H9 (cell line): ENCODE measurements around the gene ST6GALNAC6. TPM values are rescaled to one million over a fixed set of nuclear protein-coding genes. Genes with fewer than 3 reads are reported as not detected.

ENCODE experiments used
- DNase-seq: peaks from one replicate; pipeline ENCODE4 v3.0.0-alpha.2; 2017
- H2AFZ ChIP-seq: one replicate; pipeline ENCODE4 v1.6.1; 2013; ENCODE audit warnings: mild to moderate bottlenecking, low read length, control low read depth, moderate library complexity
- H2AK5ac ChIP-seq: 2 replicates; pipeline ENCODE4 v1.6.1; 2013; ENCODE audit warnings: low read length, control low read depth, mixed read lengths; ENCODE audit not compliant: insufficient read length
- H2BK120ac ChIP-seq: one replicate; pipeline ENCODE4 v1.6.1; 2013; ENCODE audit warnings: low read depth, mild to moderate bottlenecking, low read length, control low read depth, inconsistent platforms; ENCODE audit not compliant: poor library complexity, severe bottlenecking
- H2BK12ac ChIP-seq: 2 replicates; pipeline ENCODE4 v1.6.1; 2013; ENCODE audit warnings: low read length, control low read depth, mixed read lengths, low read depth; ENCODE audit not compliant: insufficient read length
- H2BK15ac ChIP-seq: 2 replicates; pipeline ENCODE4 v1.6.1; 2013; ENCODE audit warnings: low read depth, low read length, control low read depth
- H2BK20ac ChIP-seq: one replicate; pipeline ENCODE4 v1.6.1; 2013; ENCODE audit warnings: low read depth, mild to moderate bottlenecking, low read length, control low read depth, inconsistent platforms; ENCODE audit not compliant: poor library complexity, severe bottlenecking
- H2BK5ac ChIP-seq: 2 replicates; pipeline ENCODE4 v1.6.1; 2013; ENCODE audit warnings: low read length, control low read depth, mixed read lengths; ENCODE audit not compliant: insufficient read length
- H3K14ac ChIP-seq: 2 replicates; pipeline ENCODE4 v1.6.1; 2013; ENCODE audit warnings: low read length, control low read depth; ENCODE audit not compliant: insufficient read depth
- H3K18ac ChIP-seq: 2 replicates; pipeline ENCODE4 v1.6.1; 2013; ENCODE audit warnings: low read depth, mild to moderate bottlenecking, mixed read lengths, low read length, control low read depth; ENCODE audit not compliant: insufficient read length
- H3K23ac ChIP-seq: 2 replicates; pipeline ENCODE4 v1.6.1; 2013; ENCODE audit warnings: low read length, control low read depth, mixed read lengths, low read depth; ENCODE audit not compliant: insufficient read length
- H3K23me2 ChIP-seq: 2 replicates; pipeline ENCODE4 v1.6.1; 2013; ENCODE audit warnings: low read depth, mild to moderate bottlenecking, mixed read lengths, low read length, control low read depth; ENCODE audit not compliant: insufficient read length, poor library complexity, severe bottlenecking
- H3K27ac ChIP-seq: 2 replicates; pipeline ENCODE4 v1.5.1; 2013; ENCODE audit warnings: low read length, control low read depth, mixed read lengths, low read depth; ENCODE audit not compliant: insufficient read length
- H3K27me3 ChIP-seq: 2 replicates; pipeline ENCODE4 v1.6.1; 2013; ENCODE audit warnings: low read length, control low read depth, inconsistent platforms; ENCODE audit not compliant: insufficient read depth
- H3K4ac ChIP-seq: 2 replicates; pipeline ENCODE4 v1.6.1; 2013; ENCODE audit warnings: low read depth, mild to moderate bottlenecking, control low read depth, inconsistent platforms, low read length, moderate library complexity
- H3K4me1 ChIP-seq: 2 replicates; pipeline ENCODE4 v1.6.1; 2013; ENCODE audit warnings: low read length, control low read depth, inconsistent platforms; ENCODE audit not compliant: insufficient read depth
- H3K4me2 ChIP-seq: 2 replicates; pipeline ENCODE4 v1.6.1; 2013; ENCODE audit warnings: low read length, control low read depth, mixed read lengths; ENCODE audit not compliant: insufficient read length, insufficient read depth
- H3K56ac ChIP-seq: 2 replicates; pipeline ENCODE4 v1.6.1; 2013; ENCODE audit warnings: low read depth, mild to moderate bottlenecking, mixed read lengths, low read length, control low read depth; ENCODE audit not compliant: insufficient read length
- H3K79me1 ChIP-seq: 2 replicates; pipeline ENCODE4 v1.6.1; 2013; ENCODE audit warnings: low read depth, mild to moderate bottlenecking, moderate library complexity, low read length, control low read depth, inconsistent platforms; ENCODE audit not compliant: insufficient read depth, poor library complexity, severe bottlenecking
- H3K79me2 ChIP-seq: 2 replicates; pipeline ENCODE4 v1.6.1; 2013; ENCODE audit warnings: low read length, control low read depth, inconsistent platforms; ENCODE audit not compliant: insufficient read depth
- H3K9ac ChIP-seq: 2 replicates; pipeline ENCODE4 v1.6.1; 2013; ENCODE audit warnings: low read length, control low read depth, mixed read lengths; ENCODE audit not compliant: insufficient read length; ENCODE audit errors: extremely low read depth
- H3K9me3 ChIP-seq: one replicate; pipeline ENCODE4 v1.6.1; 2013; ENCODE audit warnings: low read depth, low read length, inconsistent platforms; ENCODE audit not compliant: control insufficient read depth
- H3T11ph ChIP-seq: one replicate; pipeline ENCODE4 v1.6.1; 2013; ENCODE audit warnings: mild to moderate bottlenecking, low read length, control low read depth, inconsistent platforms
- H4K20me1 ChIP-seq: one replicate; pipeline ENCODE4 v1.6.1; 2013; ENCODE audit not compliant: control insufficient read depth, insufficient read length, insufficient read depth
- H4K5ac ChIP-seq: 2 replicates; pipeline ENCODE4 v1.6.1; 2013; ENCODE audit warnings: low read depth, mild to moderate bottlenecking, mixed read lengths, low read length, control low read depth; ENCODE audit not compliant: insufficient read length
- H4K8ac ChIP-seq: replicated peaks from 2 replicates; pipeline ENCODE4 v1.6.1; 2013; ENCODE audit warnings: low read length, control low read depth, mixed read lengths, low read depth; ENCODE audit not compliant: insufficient read length
- H4K91ac ChIP-seq: 2 replicates; pipeline ENCODE4 v1.6.1; 2013; ENCODE audit warnings: low read depth, mild to moderate bottlenecking, moderate library complexity, mixed read lengths, low read length, control low read depth; ENCODE audit not compliant: insufficient read length
- H3K27ac Mint-ChIP-seq, 3 experiments: 2 replicates in 2 of 3; 3 replicates in 1 of 3; pipeline ENCODE4 v1.8.0; 2020 to 2021; ENCODE audit warnings: mixed read lengths in 3 of 3, mild to moderate bottlenecking in 1 of 3, moderate library complexity in 1 of 3
- H3K27me3 Mint-ChIP-seq: 2 replicates; pipeline ENCODE4 v1.8.0; 2021; ENCODE audit warnings: low read depth, mild to moderate bottlenecking, moderate library complexity, mixed read lengths
- H3K36me3 Mint-ChIP-seq, 3 experiments: 2 replicates in 2 of 3; 3 replicates in 1 of 3; pipeline ENCODE4 v1.8.0; 2020 to 2021; ENCODE audit warnings: low read depth in 3 of 3, mixed read lengths in 3 of 3; ENCODE audit not compliant: insufficient read depth in 1 of 3
- H3K4me1 Mint-ChIP-seq, 2 experiments: 2 replicates each; pipeline ENCODE4 v1.8.0; 2020; ENCODE audit warnings: mixed read lengths in 2 of 2
- H3K4me3 Mint-ChIP-seq, 2 experiments: 2 replicates in 1 of 2; 3 replicates in 1 of 2; pipeline ENCODE4 v1.8.0; 2020 to 2021; ENCODE audit warnings: mild to moderate bottlenecking in 2 of 2, mixed read lengths in 2 of 2, moderate library complexity in 1 of 2
- H3K9me3 Mint-ChIP-seq, 2 experiments: 2 replicates in 1 of 2; 3 replicates in 1 of 2; pipeline ENCODE4 v1.8.0; 2020; ENCODE audit warnings: mild to moderate bottlenecking in 2 of 2, mixed read lengths in 2 of 2, moderate library complexity in 1 of 2
- CTCF ChIP-seq: fragments of 200-600 bp; sonication (generic); conservative IDR thresholded peaks from 3 replicates; pipeline ENCODE4 v1.8.0; 2021; ENCODE audit warnings: antibody characterized with exemption, mild to moderate bottlenecking
- WGBS: extraction: QIAGEN DNeasy Blood & Tissue Kit; methylation state at CpG from one replicate; pipeline ENCODE4 v1.1.7; 2013; ENCODE audit warnings: missing lambda C conversion rate, low lambda C conversion rate, mixed read lengths; ENCODE audit not compliant: insufficient read length; ENCODE audit errors: extremely low coverage; 5-methylcytosine and 5-hydroxymethylcytosine counted together
- total RNA-seq: library from RNA; stranded (reverse); gene quantifications from 2 replicates; pipeline ENCODE4 v1.2.1, GENCODE V29; 2021

Gene ST6GALNAC6
- total RNA-seq, 1 experiment from 2014 or later = 29.8 TPM

GRCh38 chr9:127913682-127914081, 14.3 kb upstream of the ST6GALNAC6 start:
- Mint-ChIP-seq H3K4me3 (no peak overlapping the region), H3K27ac (no peak overlapping the region), H3K27me3 (peaks cover 11% of the 10 kb centered on the region), H3K9me3 (no peaks in the 10 kb centered on the region), H3K4me1 (peaks cover 15 to 17% of the 10 kb centered on the region in 2 experiments), H3K36me3 (peaks cover 9 to 19% (median 9%) of the 10 kb centered on the region in 3 experiments)
- Histone ChIP-seq H3K4ac (no peak overlapping the region), H2BK20ac (no peak overlapping the region), H3K14ac (no peak overlapping the region), H3K79me2 (no peaks in the 10 kb centered on the region), H3K9me3 (no peaks in the 10 kb centered on the region), H3T11ph (no peak overlapping the region), H2AK5ac (no peak overlapping the region), H3K9ac (no peak overlapping the region), H4K20me1 (peaks cover 2% of the 10 kb centered on the region), H3K56ac (no peak overlapping the region), H4K91ac (no peak overlapping the region), H2BK120ac (no peak overlapping the region), H2AFZ (no peak overlapping the region), H2BK15ac (no peak overlapping the region), H2BK12ac (no peak overlapping the region), H4K8ac (no peak overlapping the region), H3K27ac (no peak overlapping the region), H3K27me3 (peaks cover 2% of the 10 kb centered on the region; the same call in 1 of the 2 replicates), H3K4me1 (peaks cover 2% of the 10 kb centered on the region; the same call in 1 of the 2 replicates), H3K23ac (no peak overlapping the region), H2BK5ac (no peak overlapping the region), H4K5ac (no peak overlapping the region), H3K79me1 (no peaks in the 10 kb centered on the region), H3K18ac (no peak overlapping the region), H3K4me2 (no peak overlapping the region), H3K23me2 (peaks cover 5% of the 10 kb centered on the region)
- no CpG with 5 or more reads among the region's 11 CpGs for WGBS
- no peak for TF ChIP-seq CTCF
- DNase-seq = no peak
